Measurements from ENCODE around the gene RNF11. TPM values are rescaled to one million over a fixed set of nuclear protein-coding genes. Genes with fewer than 3 reads are reported as not detected.

The RNF11 gene
- total RNA-seq, 2 donors from 2014 or later: 87.2 to 103 TPM

- TF ChIP-seq CTCF (IDR thresholded peaks at IDR 0.05): no peak
- no peaks in the 10 kb centered on the region for H3K9me3 ChIP-seq
- no peaks in the 10 kb centered on the region for H3K27me3 ChIP-seq
- H3K4me3 ChIP-seq: no peak overlapping the region
- no peak for DNase-seq (ENCODE audit: low spot score)
- peaks cover 0 to 18% of the 10 kb centered on the region in 2 donors for H3K4me1 ChIP-seq
- no peak overlapping the region for H3K27ac ChIP-seq
- H3K36me3 ChIP-seq: peaks cover 10% of the 10 kb centered on the region
Measured at GRCh38 chr1:51272916-51273315, 36.8 kb downstream of the RNF11 start.

GRCh38 chr1:51274676-51275075 is 38.6 kb downstream of the RNF11 start:
- no peak for DNase-seq (ENCODE audit: low spot score)
- H3K36me3 ChIP-seq: peaks cover 15% of the 10 kb centered on the region

DNA sequence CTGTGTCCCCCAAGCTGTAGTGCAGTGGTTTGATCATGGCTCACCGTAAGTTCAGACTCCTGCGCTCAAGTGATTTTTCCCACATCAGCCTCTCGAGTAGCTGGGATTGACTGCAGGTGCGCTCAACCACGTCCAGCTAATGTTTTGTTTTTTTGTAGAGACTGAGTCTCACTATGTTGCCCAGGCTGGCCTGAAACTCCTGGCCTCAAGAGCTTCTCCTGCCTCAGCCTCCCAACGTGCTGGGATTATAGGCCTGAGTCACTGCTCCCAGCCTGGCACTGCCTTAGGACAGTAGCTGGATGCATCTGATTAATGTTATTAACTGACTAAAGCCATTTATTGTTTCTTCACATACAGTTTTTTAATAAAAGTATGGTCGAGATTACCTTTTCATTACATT is 40.2 kb downstream of the RNF11 start:
- Histone ChIP-seq H3K4me1 (no peaks in the 10 kb centered on the region), H3K36me3 (peaks cover 11% of the 10 kb centered on the region), H3K27ac (no peak overlapping the region), H3K27me3 (no peaks in the 10 kb centered on the region), H3K9me3 (no peaks in the 10 kb centered on the region), H3K4me3 (no peak overlapping the region)
- TF ChIP-seq CTCF (IDR thresholded peaks at IDR 0.05): no peak
- no peak for DNase-seq (ENCODE audit: low spot score)

More at GRCh38 chr1:51274676-51275075, 38.6 kb downstream of the RNF11 start:
- TF ChIP-seq CTCF (IDR thresholded peaks at IDR 0.05): no peak
- no peak overlapping the region for H3K27ac ChIP-seq
- H3K9me3 ChIP-seq: no peaks in the 10 kb centered on the region
- H3K4me1 ChIP-seq: peaks cover 0 to under 1% of the 10 kb centered on the region in 2 donors
- no peaks in the 10 kb centered on the region for H3K27me3 ChIP-seq
- H3K4me3 ChIP-seq: no peak overlapping the region

DNA sequence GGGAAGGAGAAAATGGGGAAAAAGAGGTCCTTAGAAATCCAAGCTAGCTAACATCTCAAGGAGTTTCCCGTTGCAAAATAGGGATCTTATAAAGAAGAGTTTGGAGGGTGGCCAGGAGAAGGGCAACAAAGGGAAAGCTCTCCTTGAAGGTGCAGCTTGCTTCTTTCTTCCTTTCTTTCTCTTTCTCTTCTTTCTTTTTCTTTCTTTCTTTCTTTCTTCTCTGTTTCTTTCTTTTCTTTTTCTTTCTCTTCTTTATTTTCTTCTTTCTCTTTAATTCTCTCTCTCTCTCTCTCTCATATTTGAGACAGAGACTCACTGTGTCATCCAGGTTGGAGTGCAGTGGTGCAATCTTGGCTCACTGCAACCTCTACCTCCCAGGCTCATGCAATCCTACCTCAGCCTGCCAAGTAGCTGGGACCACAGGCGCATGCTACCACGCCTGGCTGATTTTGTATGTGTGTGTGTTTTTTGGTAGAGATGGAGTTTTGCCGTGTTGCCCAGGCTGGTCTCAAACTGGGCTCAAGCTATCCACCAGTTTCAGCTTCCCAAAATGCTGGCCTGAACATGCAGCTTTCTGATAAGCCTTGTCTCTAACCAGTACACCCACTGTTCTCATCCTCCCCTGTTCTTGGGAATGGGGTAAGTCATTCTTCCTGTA is 44.4 kb downstream of the RNF11 start:
- Histone ChIP-seq H3K9me3 (no peaks in the 10 kb centered on the region), H3K27me3 (no peaks in the 10 kb centered on the region), H3K27ac (no peak overlapping the region), H3K4me1 (peaks cover 0 to 13% of the 10 kb centered on the region in 2 donors), H3K36me3 (peaks cover 6% of the 10 kb centered on the region), H3K4me3 (no peak overlapping the region)
- TF ChIP-seq CTCF (IDR thresholded peaks at IDR 0.05): no peak
- DNase-seq (ENCODE audit: low spot score): peak; percentile 53

DNA sequence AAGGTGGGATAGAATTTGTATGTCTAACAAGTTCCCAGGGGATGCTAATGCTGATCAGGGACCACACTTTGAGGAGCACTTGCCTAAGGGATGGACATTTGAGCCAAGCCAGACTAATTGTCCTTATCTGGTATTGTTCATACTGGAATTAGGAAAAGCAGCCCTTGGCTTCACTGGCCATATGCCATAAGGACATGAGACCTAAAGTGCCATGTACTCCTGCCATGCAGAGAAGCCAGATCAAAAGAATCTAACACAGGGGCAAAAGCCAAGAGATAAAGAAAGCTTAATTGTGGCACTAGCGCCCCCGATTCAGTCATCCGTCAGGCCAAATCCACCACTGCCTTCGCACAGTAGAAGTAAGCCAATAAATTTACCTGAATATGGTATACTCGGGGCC is 45.7 kb downstream of the RNF11 start:
- Histone ChIP-seq H3K27ac (no peak overlapping the region), H3K36me3 (peaks cover 6% of the 10 kb centered on the region), H3K4me1 (peaks cover 0 to 13% of the 10 kb centered on the region in 2 donors), H3K9me3 (no peaks in the 10 kb centered on the region), H3K4me3 (no peak overlapping the region), H3K27me3 (no peaks in the 10 kb centered on the region)
- DNase-seq (ENCODE audit: low spot score): peak; percentile 54
- no peak for TF ChIP-seq CTCF (IDR thresholded peaks at IDR 0.05)

GRCh38 chr1:51282605-51283004 is 46.5 kb downstream of the RNF11 start:
- Histone ChIP-seq H3K27ac (no peak overlapping the region), H3K27me3 (no peaks in the 10 kb centered on the region), H3K36me3 (peaks cover 6% of the 10 kb centered on the region), H3K4me1 (peaks cover 0 to 13% of the 10 kb centered on the region in 2 donors), H3K9me3 (no peaks in the 10 kb centered on the region), H3K4me3 (no peak overlapping the region)
- TF ChIP-seq CTCF (IDR thresholded peaks at IDR 0.05): no peak
- DNase-seq (ENCODE audit: low spot score): peak; percentile 34

Measured in right atrium auricular region (tissue), 2 donors.